Measurements from ENCODE around the gene CFAP77. TPM values are rescaled to one million over a fixed set of nuclear protein-coding genes. Genes with fewer than 3 reads are reported as not detected.

CFAP77 gene
- total RNA-seq, 1 donor from 2014 or later, result not detected

DNA sequence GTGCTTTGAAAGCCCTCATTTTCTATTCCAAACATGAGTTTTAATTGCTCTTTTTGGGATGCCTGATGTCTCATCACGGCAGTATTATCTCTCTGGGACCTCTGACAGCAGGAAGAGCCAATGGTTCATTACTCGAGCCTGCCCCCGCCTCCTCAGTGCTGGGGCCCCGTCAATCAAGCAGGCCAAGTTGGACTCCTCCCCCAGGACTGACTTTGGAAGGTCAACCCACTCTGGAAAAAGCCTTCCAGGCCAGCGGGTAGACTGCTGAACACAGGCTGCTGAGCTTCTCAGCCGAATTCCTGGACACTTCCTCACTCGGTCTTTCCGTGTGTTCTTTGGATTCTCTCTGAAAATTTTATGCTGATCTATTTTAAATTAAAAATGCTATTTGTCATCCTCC lies 162.9 kb downstream of the CFAP77 start:
- DNase-seq (ENCODE audit: low spot score) (no peak), ATAC-seq (no peak)

- peak; percentile 59 for DNase-seq (ENCODE audit: low spot score)
- peak; percentile 92 for ATAC-seq
Observed at GRCh38 chr9:132575005-132575609, 165.1 kb downstream of the CFAP77 start.

- DNase-seq (ENCODE audit: low spot score) (no peak), ATAC-seq (no peak)
Observed at GRCh38 chr9:132575811-132576210, 165.8 kb downstream of the CFAP77 start.

DNA sequence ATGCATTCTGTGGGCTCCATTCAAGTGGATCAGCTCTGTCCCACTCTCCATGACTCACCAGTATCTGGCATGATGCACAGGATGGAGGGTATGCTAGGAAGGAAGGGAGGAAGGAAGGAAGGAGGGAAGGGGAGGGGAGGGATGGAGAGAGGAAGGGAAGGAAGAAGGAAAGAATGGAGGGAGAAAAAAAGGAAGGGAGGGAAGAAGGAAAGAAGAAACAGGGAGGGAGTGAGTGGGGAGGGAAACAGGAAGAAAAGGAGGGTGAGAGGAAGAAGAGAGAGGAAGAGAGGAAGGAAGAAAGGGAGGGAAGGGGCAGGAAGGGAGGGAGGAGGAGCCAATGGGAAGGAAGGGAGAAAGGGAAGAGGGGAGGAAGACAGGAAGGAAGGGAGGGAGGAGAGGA lies 167.1 kb downstream of the CFAP77 start:
- DNase-seq (ENCODE audit: low spot score), result no peak
- ATAC-seq, result no peak

- DNase-seq (ENCODE audit: low spot score) (no peak), ATAC-seq (no peak)
Observed at GRCh38 chr9:132578367-132578932, 168.4 kb downstream of the CFAP77 start.

DNA sequence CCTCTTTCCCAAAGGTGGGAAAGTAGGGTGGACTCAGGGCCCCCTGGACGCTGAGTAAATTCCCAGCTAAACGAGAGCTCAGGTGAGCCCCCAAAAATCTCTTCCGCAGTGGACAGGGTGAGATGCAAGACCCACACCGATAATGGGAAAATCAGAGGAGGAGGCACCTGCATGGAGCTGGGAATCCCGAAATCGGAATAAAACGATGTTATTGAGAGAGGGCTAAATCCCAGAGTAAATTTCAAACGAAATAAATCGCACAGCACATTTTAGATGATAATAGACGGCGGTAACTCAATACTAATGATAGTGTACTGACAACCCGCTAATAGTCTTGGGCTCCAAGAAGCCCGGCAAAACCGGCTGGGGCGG lies 169.4 kb downstream of the CFAP77 start:
- DNase-seq (ENCODE audit: low spot score) (no peak), ATAC-seq (no peak)

- no peak for ATAC-seq
- no peak for DNase-seq (ENCODE audit: low spot score)
Observed at GRCh38 chr9:132582276-132582785, 172.3 kb downstream of the CFAP77 start, which contains the start of gene BARHL1. BARHL1 (plus strand) TSS chr9:132582606; CDS start chr9:132582798, 192 bp downstream.

- DNase-seq (ENCODE audit: low spot score), result no peak
- no peak for ATAC-seq
Observed at GRCh38 chr9:132582786-132583583, 173.0 kb downstream of the CFAP77 start.

- ATAC-seq (no peak), DNase-seq (ENCODE audit: low spot score) (no peak)
Observed at GRCh38 chr9:132583584-132584304, 173.7 kb downstream of the CFAP77 start.

- DNase-seq (ENCODE audit: low spot score) (no peak), ATAC-seq (no peak)
Observed at GRCh38 chr9:132584601-132585560, 174.9 kb downstream of the CFAP77 start.

GRCh38 chr9:132585954-132586829 lies 176.2 kb downstream of the CFAP77 start:
- DNase-seq (ENCODE audit: low spot score), result no peak
- ATAC-seq, result no peak

DNA sequence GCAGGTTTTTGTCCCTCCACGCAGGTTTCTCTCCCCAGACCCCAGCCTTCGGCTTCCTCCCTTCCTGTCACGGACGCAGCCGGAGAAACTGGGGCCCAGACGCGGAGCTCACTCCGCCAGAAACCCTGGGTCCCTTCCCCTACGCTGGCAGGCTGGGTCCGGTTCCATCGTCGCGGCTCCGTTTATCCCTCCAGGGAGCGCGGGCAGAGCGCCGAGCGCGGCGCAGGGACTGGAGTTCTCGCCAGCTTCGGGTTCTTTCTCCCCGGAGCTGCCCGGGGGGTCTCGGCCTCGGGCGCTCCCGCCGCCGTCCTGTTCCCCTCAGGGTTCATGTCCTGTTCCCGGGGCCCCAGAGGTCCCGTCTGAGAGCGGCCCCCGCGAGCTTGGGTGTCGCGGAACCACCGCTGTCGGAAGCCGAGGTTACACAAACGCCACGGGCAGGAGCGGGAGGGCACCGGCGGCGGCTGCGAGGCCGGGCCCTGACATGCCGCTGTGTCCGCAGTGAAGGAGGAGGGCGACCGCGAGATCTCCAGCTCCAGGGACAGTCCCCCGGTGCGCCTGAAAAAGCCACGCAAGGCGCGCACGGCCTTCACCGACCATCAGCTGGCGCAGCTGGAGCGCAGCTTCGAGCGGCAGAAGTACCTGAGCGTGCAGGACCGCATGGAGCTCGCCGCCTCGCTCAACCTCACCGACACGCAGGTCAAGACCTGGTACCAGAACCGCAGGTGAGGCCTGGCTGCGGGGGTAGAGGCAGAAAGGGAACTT lies 177.0 kb downstream of the CFAP77 start:
- ATAC-seq (no peak), DNase-seq (ENCODE audit: low spot score) (no peak)

DNA sequence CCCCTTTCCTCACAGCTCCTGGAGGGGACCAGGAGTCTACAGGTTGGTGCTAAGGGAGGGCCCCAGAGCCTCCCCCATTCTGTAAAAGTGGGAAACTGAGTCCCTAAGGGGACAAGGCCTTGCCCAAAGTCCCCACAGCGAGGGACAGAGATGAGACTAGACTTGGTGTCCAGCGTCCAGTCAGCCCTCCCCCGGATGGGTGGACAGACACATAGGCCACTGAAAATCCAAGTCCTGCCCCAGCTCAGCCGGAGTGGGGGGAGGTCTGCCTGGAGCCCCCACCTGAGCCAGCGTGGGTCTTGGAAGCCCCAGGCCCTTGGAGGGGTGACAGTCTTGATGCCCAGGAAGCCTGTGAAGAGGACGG lies 177.6 kb downstream of the CFAP77 start:
- ATAC-seq, result no peak
- DNase-seq (ENCODE audit: low spot score), result no peak

DNA sequence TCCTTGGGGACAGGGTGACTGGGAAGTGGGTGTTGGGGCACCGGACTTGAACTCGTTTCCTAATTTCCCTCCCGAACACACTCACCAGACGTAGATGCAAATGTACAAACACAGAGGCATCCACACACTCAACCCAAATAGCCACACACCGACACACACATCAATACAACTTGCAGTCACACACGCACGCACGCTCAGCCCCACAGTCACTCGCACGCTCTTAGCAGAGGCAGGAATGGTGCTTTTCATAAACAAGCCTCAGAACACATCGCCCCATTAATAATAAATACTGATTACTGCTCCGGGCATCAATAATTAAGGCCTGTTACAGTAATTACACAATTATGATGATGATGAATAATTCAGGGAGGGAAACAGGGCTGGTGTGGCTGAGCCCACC lies 178.1 kb downstream of the CFAP77 start:
- DNase-seq (ENCODE audit: low spot score), result no peak
- ATAC-seq, result no peak

DNA sequence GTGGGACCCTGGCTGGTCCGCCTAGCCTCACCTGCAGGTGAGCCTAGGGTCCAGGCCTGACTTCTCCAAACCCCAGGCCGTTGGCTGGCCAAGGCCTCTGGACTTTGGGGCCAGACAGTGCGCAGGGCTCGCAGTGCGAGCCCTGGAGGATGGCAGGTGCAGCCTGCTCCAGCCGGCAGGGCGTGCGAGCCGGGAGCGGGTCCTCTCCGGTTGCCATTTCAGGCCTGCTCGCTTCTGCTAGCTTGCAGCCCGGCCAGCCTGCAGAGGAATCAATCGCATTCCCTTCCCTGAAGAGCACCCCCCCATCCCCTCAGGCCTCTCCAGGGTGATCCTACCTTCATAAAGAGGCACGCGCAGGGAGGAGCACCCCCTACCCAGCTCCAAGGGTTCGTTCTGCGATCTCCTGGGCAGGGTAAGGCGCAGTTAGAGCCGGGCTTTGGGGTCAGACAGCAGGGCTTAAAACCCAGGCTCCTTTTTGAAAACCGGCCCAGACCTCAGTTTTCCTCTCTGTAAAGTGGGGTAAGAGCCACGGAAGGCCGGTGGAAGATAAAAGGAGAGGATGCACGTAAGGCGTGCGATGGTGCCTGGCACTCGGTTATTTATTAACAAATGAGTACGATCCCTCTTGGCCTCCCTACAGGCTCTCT lies 178.6 kb downstream of the CFAP77 start:
- ATAC-seq (no peak), DNase-seq (ENCODE audit: low spot score) (no peak)

- DNase-seq (ENCODE audit: low spot score), result no peak
- peak; percentile 19 for ATAC-seq
Observed at GRCh38 chr9:132589148-132590036, 179.4 kb downstream of the CFAP77 start.

DNA sequence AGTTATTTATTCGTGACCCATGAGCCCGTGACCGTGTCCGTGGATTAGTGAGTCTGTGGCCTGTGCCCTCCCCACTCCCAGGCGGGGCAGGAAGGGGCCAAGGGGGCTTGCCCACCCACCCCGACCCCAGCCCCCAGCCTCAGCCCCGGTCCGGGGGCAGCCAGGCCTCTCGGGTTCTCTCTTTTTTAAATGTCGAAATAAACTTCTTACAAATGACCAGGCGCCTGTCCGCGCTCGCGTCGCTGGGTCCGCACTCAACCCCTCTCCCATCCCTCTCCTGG lies 180.0 kb downstream of the CFAP77 start:
- DNase-seq (ENCODE audit: low spot score), result no peak
- ATAC-seq, result no peak

Data from left lobe of liver (tissue), 2 donors.